HCT116 (cell line): ENCODE data around the gene PDGFA. TPM values are rescaled to one million over a fixed set of nuclear protein-coding genes. Genes with fewer than 3 reads are reported as not detected.

ENCODE experiments used
- ATAC-seq: fragments of 200-7000 bp; cut with Tn5 transposase; 2 replicates; pipeline ENCODE4 v1.9.1; 2020; ENCODE audit warnings: mild to moderate bottlenecking, moderate library complexity
- BruUV-seq: library from RNA; stranded (reverse); fragments of 400-500 nt; replicated peaks from 2 replicates; lab custom pipeline; 2021; lab: Mats Ljungman, UMichigan
- CTCF ChIA-PET: fragments of 300-600 bp; sonication (Branson Sonifier 250); formaldehyde crosslinking; loops from one replicate; lab custom pipeline; 2021; ENCODE audit warnings: antibody characterized with exemption; lab: Charles Lee
- POLR2A ChIA-PET: fragments of 300-600, 350-600 bp; sonication (Branson Sonifier 250); formaldehyde crosslinking; loops from one replicate; lab custom pipeline; 2021; ENCODE audit warnings: antibody characterized with exemption; lab: Charles Lee
- RAD21 ChIA-PET, 2 experiments: fragments of 300-600 bp; sonication (Branson Sonifier 250); formaldehyde crosslinking; loops; one replicate each; lab custom pipeline; 2023; ENCODE audit warnings: low total read pairs in 2 of 2; ENCODE audit not compliant: uncharacterized antibody in 2 of 2, unreplicated experiment in 2 of 2, low non-redundant PET in 1 of 2; lab: Charles Lee
- DNase-seq: peaks from one replicate; pipeline ENCODE4 v3.0.0-alpha.2; 2010; ENCODE audit warnings: low read depth, low spot score
- H2AFZ ChIP-seq: fragments of 200-600 bp; shearing (Covaris generic), sonication (generic); 2 replicates; pipeline ENCODE4 v1.6.1; 2017; ENCODE audit warnings: low read depth, mixed run types, mixed read lengths, antibody characterized with exemption, low read length; ENCODE audit not compliant: poor library complexity, severe bottlenecking
- H3K27ac ChIP-seq: 2 replicates; pipeline ENCODE4 v1.5.1; 2012; ENCODE audit warnings: low read depth, low read length
- H3K27me3 ChIP-seq: fragments of 200-600 bp; sonication (generic); 2 replicates; pipeline ENCODE4 v1.6.1; 2016; ENCODE audit warnings: mixed run types, low read length, mixed read lengths; ENCODE audit not compliant: insufficient read depth
- H3K36me3 ChIP-seq, 2 experiments: fragments of 200-500 bp in 1 of 2; fragments of 200-600 bp in 1 of 2; sonication (Bioruptor generic) in 1 of 2; sonication (generic) in 1 of 2; 2 replicates each; pipeline versions ENCODE4 v1.5.1 to v1.6.1; 2014 to 2016; ENCODE audit warnings: low read length in 2 of 2, inconsistent platforms in 1 of 2, mixed read lengths in 1 of 2, mixed run types in 1 of 2; ENCODE audit not compliant: insufficient read depth in 2 of 2, control insufficient read depth in 1 of 2
- H3K4me1 ChIP-seq, 2 experiments: fragments of 200-600 bp in 1 of 2; sonication (generic) in 1 of 2; 2 replicates each; pipeline versions ENCODE4 v1.5.1 to v1.6.1; 2012 to 2017; ENCODE audit warnings: low read length in 2 of 2, inconsistent platforms in 1 of 2, mild to moderate bottlenecking in 1 of 2, mixed read lengths in 1 of 2, mixed run types in 1 of 2, moderate library complexity in 1 of 2; ENCODE audit not compliant: insufficient read depth in 2 of 2, control insufficient read depth in 1 of 2
- H3K4me2 ChIP-seq: fragments of 200-600 bp; sonication (generic); 2 replicates; pipeline ENCODE4 v1.6.1; 2017; ENCODE audit warnings: mixed run types, low read length, mixed read lengths
- H3K4me3 ChIP-seq, 2 experiments: fragments of 200-600 bp in 1 of 2; sonication (generic) in 1 of 2; replicated peaks in 1 of 2; 2 replicates each; pipeline ENCODE4 v1.5.1; 2011 to 2016; ENCODE audit warnings: low read length in 2 of 2, control low read depth in 1 of 2, low read depth in 1 of 2, mild to moderate bottlenecking in 1 of 2, mixed read lengths in 1 of 2, mixed run types in 1 of 2
- H3K79me2 ChIP-seq: fragments of 200-600 bp; sonication (generic); 2 replicates; pipeline ENCODE4 v1.6.1; 2017; ENCODE audit warnings: mild to moderate bottlenecking, mixed run types, low read length, moderate library complexity, mixed read lengths; ENCODE audit not compliant: insufficient read depth
- H3K9ac ChIP-seq: fragments of 200-600 bp; sonication (generic); 2 replicates; pipeline ENCODE4 v1.6.1; 2016; ENCODE audit warnings: low read length, mixed read lengths
- H3K9me2 ChIP-seq: fragments of 200-600 bp; sonication (generic), shearing (Covaris generic); 2 replicates; pipeline ENCODE4 v1.6.1; 2017; ENCODE audit warnings: mixed run types, mild to moderate bottlenecking, moderate library complexity; ENCODE audit not compliant: insufficient read depth
- H3K9me3 ChIP-seq, 2 experiments: fragments of 200-500 bp in 1 of 2; fragments of 200-600 bp in 1 of 2; sonication (Bioruptor generic) in 1 of 2; sonication (generic) in 1 of 2; 2 replicates each; pipeline ENCODE4 v1.6.1; 2014 to 2017; ENCODE audit warnings: low read length in 2 of 2, mixed read lengths in 2 of 2, inconsistent platforms in 1 of 2, low read depth in 1 of 2, mild to moderate bottlenecking in 1 of 2, mixed run types in 1 of 2, moderate library complexity in 1 of 2; ENCODE audit not compliant: control insufficient read depth in 1 of 2, insufficient read depth in 1 of 2
- H4K20me1 ChIP-seq: fragments of 200-600 bp; sonication (generic), shearing (Covaris generic); 2 replicates; pipeline ENCODE4 v1.6.1; 2017; ENCODE audit warnings: mixed run types, mild to moderate bottlenecking, moderate library complexity; ENCODE audit not compliant: insufficient read depth
- CEBPB ChIP-seq: IDR thresholded peaks from 2 replicates; pipeline ENCODE4 v1.6.1; 2012; ENCODE audit warnings: low read depth
- EGR1 ChIP-seq: IDR thresholded peaks from 2 replicates; pipeline ENCODE4 v1.6.1; 2012; ENCODE audit warnings: low read depth
- JUND ChIP-seq: IDR thresholded peaks from 2 replicates; pipeline ENCODE4 v1.6.1; 2012
- POLR2A ChIP-seq: IDR thresholded peaks from 2 replicates; pipeline ENCODE4 v1.7.0; 2011; ENCODE audit warnings: borderline replicate concordance; ENCODE audit not compliant: insufficient read depth, insufficient read length; ENCODE audit errors: extremely low read depth
- RAD21 ChIP-seq: IDR thresholded peaks from 2 replicates; pipeline ENCODE4 v1.6.1; 2012; ENCODE audit warnings: low read depth, mild to moderate bottlenecking
- SP1 ChIP-seq: IDR thresholded peaks from 2 replicates; pipeline ENCODE4 v1.6.1; 2012; ENCODE audit warnings: low read depth
- SRF ChIP-seq: IDR thresholded peaks from 2 replicates; pipeline ENCODE4 v1.6.1; 2012; ENCODE audit warnings: low read depth
- YY1 ChIP-seq: IDR thresholded peaks from 2 replicates; pipeline ENCODE4 v1.6.1; 2011; ENCODE audit warnings: low read length, low read depth, moderate library complexity, mild to moderate bottlenecking; ENCODE audit not compliant: insufficient replicate concordance; ENCODE audit errors: extremely low read depth
- intact Hi-C: fragments of 100-400 bp; cut with micrococcal nuclease; formaldehyde crosslinking; loops from 2 replicates; pipeline ENCODE4 v1.10.0; 2022
- total RNA-seq: library from RNA; stranded (reverse); gene quantifications from one replicate; pipeline ENCODE4 v1.2.1, GENCODE V29; 2021; ENCODE audit not compliant: unreplicated experiment
- TF ChIP-seq, protein P1 (sequence below): IDR thresholded peaks from 2 replicates; pipeline ENCODE4 v1.6.1; 2012; ENCODE audit warnings: low read depth
- TF ChIP-seq, protein P2 (sequence below): IDR thresholded peaks from 2 replicates; pipeline ENCODE4 v1.6.1; 2011; ENCODE audit warnings: mild to moderate bottlenecking, low read length, moderate library complexity; ENCODE audit not compliant: insufficient replicate concordance; ENCODE audit errors: extremely low read depth

Gene PDGFA
- total RNA-seq, 1 experiment from 2014 or later, result 44.7 TPM

DNA sequence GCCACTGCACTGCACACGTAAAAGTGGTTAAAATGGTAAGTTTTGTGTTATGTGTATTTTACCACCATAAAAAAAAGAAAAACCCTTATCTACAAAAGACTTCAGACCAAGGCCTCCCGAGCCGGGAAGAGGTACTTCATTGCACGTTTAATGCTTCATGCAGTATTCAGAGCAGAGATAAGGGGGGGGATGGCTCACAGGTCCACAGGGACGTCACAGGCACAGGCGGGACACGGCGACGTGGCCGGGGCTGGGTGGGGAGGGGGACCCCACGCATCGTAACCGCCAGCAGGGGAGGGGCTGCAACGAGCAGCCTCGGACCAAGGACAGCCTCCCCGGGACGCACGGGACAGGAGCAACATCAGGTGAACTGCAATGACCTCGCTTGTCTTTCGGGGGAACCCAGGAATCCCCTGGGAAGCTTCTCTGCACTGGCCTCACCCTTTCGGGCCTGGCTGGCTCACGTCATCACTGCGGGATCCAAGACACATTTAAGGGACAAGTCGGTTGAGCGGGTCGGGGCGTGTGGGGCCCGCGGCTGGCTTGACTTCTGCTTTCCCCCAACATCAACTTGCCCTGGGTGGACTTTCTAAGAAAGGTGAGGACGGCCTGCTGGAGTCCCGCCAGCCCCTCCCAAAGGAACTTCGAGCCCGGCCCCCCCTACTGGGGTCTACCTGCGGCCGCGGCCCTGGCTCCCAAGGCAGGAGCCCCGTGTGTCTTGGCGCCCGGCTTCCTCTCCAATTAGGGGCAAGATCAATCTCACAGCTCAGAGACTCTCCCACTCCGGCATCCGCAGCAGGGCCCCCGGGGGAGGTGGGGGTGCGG lies 29.6 kb upstream of the PDGFA start:
- ATAC-seq (no peak), DNase-seq (no peak)
- Histone ChIP-seq H3K36me3 (no peaks in the 10 kb centered on the region), H3K9me3 (no peaks in the 10 kb centered on the region), H3K4me2 (no peak overlapping the region), H3K4me3 (no peak overlapping the region), H3K9me2 (no peaks in the 10 kb centered on the region), H4K20me1 (no peaks in the 10 kb centered on the region), H3K79me2 (no peaks in the 10 kb centered on the region), H2AFZ (no peak overlapping the region), H3K27me3 (no peaks in the 10 kb centered on the region), H3K4me1 (no peaks in the 10 kb centered on the region), H3K9ac (no peak overlapping the region), H3K27ac (no peak overlapping the region)
- ChIA-PET CTCF (no interaction called here), RAD21 (no interaction called here), POLR2A (no interaction called here)
- no peak for TF ChIP-seq SRF
- TF ChIP-seq RAD21, result no peak
- TF ChIP-seq EGR1, result no peak
- no peak for TF ChIP-seq CEBPB
- no peak for TF ChIP-seq SP1
- TF ChIP-seq, protein P1, sequence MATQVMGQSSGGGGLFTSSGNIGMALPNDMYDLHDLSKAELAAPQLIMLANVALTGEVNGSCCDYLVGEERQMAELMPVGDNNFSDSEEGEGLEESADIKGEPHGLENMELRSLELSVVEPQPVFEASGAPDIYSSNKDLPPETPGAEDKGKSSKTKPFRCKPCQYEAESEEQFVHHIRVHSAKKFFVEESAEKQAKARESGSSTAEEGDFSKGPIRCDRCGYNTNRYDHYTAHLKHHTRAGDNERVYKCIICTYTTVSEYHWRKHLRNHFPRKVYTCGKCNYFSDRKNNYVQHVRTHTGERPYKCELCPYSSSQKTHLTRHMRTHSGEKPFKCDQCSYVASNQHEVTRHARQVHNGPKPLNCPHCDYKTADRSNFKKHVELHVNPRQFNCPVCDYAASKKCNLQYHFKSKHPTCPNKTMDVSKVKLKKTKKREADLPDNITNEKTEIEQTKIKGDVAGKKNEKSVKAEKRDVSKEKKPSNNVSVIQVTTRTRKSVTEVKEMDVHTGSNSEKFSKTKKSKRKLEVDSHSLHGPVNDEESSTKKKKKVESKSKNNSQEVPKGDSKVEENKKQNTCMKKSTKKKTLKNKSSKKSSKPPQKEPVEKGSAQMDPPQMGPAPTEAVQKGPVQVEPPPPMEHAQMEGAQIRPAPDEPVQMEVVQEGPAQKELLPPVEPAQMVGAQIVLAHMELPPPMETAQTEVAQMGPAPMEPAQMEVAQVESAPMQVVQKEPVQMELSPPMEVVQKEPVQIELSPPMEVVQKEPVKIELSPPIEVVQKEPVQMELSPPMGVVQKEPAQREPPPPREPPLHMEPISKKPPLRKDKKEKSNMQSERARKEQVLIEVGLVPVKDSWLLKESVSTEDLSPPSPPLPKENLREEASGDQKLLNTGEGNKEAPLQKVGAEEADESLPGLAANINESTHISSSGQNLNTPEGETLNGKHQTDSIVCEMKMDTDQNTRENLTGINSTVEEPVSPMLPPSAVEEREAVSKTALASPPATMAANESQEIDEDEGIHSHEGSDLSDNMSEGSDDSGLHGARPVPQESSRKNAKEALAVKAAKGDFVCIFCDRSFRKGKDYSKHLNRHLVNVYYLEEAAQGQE, result no peak
- TF ChIP-seq JUND, result no peak
- TF ChIP-seq YY1, result no peak
- no peak for TF ChIP-seq POLR2A
- TF ChIP-seq, protein P2, sequence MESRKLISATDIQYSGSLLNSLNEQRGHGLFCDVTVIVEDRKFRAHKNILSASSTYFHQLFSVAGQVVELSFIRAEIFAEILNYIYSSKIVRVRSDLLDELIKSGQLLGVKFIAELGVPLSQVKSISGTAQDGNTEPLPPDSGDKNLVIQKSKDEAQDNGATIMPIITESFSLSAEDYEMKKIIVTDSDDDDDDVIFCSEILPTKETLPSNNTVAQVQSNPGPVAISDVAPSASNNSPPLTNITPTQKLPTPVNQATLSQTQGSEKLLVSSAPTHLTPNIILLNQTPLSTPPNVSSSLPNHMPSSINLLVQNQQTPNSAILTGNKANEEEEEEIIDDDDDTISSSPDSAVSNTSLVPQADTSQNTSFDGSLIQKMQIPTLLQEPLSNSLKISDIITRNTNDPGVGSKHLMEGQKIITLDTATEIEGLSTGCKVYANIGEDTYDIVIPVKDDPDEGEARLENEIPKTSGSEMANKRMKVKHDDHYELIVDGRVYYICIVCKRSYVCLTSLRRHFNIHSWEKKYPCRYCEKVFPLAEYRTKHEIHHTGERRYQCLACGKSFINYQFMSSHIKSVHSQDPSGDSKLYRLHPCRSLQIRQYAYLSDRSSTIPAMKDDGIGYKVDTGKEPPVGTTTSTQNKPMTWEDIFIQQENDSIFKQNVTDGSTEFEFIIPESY, result no peak
- BruUV-seq, result no TSS peak
- intact Hi-C loops, result no loop called here
